Right atrium auricular region (tissue), 2 donors: Measurements from ENCODE around the gene TRAP1. TPM values are rescaled to one million over a fixed set of nuclear protein-coding genes. Genes with fewer than 3 reads are reported as not detected.
"Not testable (repeated sequence)": the region's sequence is repeated elsewhere in the genome, so short reads cannot be mapped to it uniquely, and the experiment has no call there.

Source experiments
- DNase-seq: peaks from one replicate; pipeline ENCODE4 v3.0.0-alpha.2; 2019; ENCODE audit warnings: low spot score
- H3K27ac ChIP-seq, 2 donors: fragments of 200-600 bp; sonication (generic); 1 replicate in 1 of 2; 2 replicates in 1 of 2; pipeline ENCODE4 v1.5.1; 2016 to 2019
- H3K27me3 ChIP-seq, 2 donors: fragments of 200-600 bp; sonication (generic); one replicate each; pipeline versions ENCODE4 v1.5.1 to v1.6.0; 2017 to 2019
- H3K36me3 ChIP-seq: fragments of 200-600 bp; sonication (generic); one replicate; pipeline ENCODE4 v1.5.1; 2016
- H3K4me1 ChIP-seq, 2 donors: fragments of 200-600 bp; sonication (generic); one replicate each; pipeline versions ENCODE4 v1.5.1 to v1.6.0; 2017 to 2019
- H3K4me3 ChIP-seq, 2 donors: fragments of 200-600 bp; sonication (generic); 1 replicate in 1 of 2; 2 replicates in 1 of 2; pipeline ENCODE4 v1.5.1; 2017 to 2019; ENCODE audit warnings: mild to moderate bottlenecking in 1 of 2, moderate library complexity in 1 of 2
- H3K9me3 ChIP-seq, 2 donors: fragments of 200-600 bp; sonication (generic); one replicate each; pipeline ENCODE4 v1.5.1; 2019
- CTCF ChIP-seq, 2 donors: fragments of 200-600 bp; sonication (generic); IDR thresholded peaks; one replicate each; pipeline ENCODE4 v1.5.1; 2019; ENCODE audit warnings: antibody characterized with exemption in 2 of 2
- total RNA-seq, 2 donors: library from RNA; depleted of rRNA; stranded (reverse); fragments of >200 nt; gene quantifications; one replicate each; pipeline ENCODE4 v1.1.0, GENCODE V29; 2016

Gene TRAP1
- total RNA-seq, 2 donors from 2014 or later = 67.7 to 86.0 TPM

- Histone ChIP-seq H3K4me3 (peak within 1 kb of the TSS; percentile 98 to 99), H3K27ac (peak within 1 kb of the TSS; percentile 83 to 84), H3K4me1 (peaks cover 0 to 23% of the 10 kb centered on the region in 2 donors), H3K36me3 (no peaks in the 10 kb centered on the region), H3K27me3 (no peaks in the 10 kb centered on the region), H3K9me3 (no peaks in the 10 kb centered on the region)
- no peak for TF ChIP-seq CTCF (IDR thresholded peaks at IDR 0.05)
- DNase-seq = peak; percentile 86
Measured at GRCh38 chr16:3611146-3611975, 106.0 kb downstream of the TRAP1 start, which contains the start of gene SLX4. Gene SLX4, minus strand, starts transcription at chr16:3611606. Its CDS starts 2,642 bp downstream, at chr16:3608964.

DNA sequence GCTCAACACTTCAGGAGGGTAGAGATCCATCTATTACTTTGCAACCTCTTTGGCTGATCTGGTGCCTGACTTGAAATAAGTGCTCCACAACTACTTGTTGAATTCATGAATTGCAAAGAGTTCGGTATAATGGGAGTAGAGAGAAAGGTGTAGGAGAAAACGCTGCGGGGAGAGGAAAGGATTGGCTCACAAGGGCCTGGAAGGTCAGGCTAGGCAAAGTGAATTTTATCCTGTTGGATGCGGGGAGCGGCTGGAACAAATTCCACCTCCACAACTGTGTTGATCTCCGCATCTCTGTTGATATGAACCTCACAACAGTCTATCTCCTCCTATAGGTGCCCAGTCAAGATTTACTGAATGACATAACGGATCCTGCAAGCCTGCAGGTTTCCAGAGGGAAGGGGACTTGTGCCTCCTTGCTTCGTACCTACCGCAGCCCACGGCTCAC is 106.6 kb downstream of the TRAP1 start:
- Histone ChIP-seq H3K27ac (peak overlapping the region; percentile 82 to 84), H3K36me3 (no peaks in the 10 kb centered on the region), H3K27me3 (no peaks in the 10 kb centered on the region), H3K4me1 (peaks cover 0 to 23% of the 10 kb centered on the region in 2 donors), H3K4me3 (peak overlapping the region; percentile 98 to 99), H3K9me3 (no peaks in the 10 kb centered on the region)
- no peak for DNase-seq
- TF ChIP-seq CTCF (IDR thresholded peaks at IDR 0.05) = no peak

GRCh38 chr16:3609895-3610697 is 107.2 kb downstream of the TRAP1 start:
- no peaks in the 10 kb centered on the region for H3K36me3 ChIP-seq
- no peaks in the 10 kb centered on the region for H3K27me3 ChIP-seq
- no peaks in the 10 kb centered on the region for H3K9me3 ChIP-seq
- no peak for DNase-seq
- H3K4me3 ChIP-seq = peak overlapping the region in 1 of 2 donors; percentile 99
- TF ChIP-seq CTCF (IDR thresholded peaks at IDR 0.05) = no peak
- peaks cover 0 to 23% of the 10 kb centered on the region in 2 donors for H3K4me1 ChIP-seq
- no peak overlapping the region for H3K27ac ChIP-seq

DNA sequence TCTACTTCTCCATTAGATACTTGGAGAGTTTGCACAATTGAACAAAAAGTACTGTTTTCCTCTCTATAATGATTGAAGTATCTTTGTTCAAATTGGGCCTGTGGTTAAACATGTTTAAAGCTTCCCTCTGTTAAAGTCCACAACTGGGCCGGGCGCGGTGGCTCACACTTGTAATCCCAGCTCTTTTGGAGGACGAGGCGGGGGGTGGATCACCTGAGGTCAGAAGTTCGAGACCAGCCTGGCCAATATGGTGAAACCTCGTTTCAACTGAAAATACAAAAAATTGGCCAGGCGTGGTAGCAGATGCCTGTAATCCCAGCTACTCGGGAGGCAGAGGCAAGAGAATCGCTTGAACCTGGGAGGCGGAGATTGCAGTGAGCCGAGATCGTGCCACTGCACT is 108.3 kb downstream of the TRAP1 start:
- H3K36me3 ChIP-seq, H3K9me3 ChIP-seq, H3K27ac ChIP-seq, H3K27me3 ChIP-seq, DNase-seq, H3K4me3 ChIP-seq: not testable (repeated sequence)
- H3K4me1 ChIP-seq = peaks cover 0 to 23% of the 10 kb centered on the region in 2 donors

DNA sequence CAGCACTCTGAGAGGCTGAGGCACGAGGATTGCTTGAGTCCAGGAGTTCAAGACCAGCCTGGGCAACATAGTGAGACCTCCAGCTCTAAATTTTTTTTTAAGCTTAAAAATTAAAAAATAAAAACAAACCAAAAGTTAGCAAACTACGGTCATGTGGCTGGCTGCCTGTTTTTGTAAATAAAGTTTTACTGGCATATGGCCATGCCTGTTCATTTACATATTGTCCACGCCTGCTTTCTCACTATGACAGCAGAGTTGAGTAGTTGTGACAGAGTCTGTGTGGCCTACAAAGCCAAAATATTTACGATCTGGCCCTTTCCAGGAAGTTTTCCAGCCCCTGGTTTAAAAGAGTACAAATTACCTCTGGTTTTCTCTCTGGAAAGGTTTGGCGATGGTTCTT is 109.3 kb downstream of the TRAP1 start:
- no peaks in the 10 kb centered on the region for H3K36me3 ChIP-seq
- no peak overlapping the region for H3K27ac ChIP-seq
- no peaks in the 10 kb centered on the region for H3K9me3 ChIP-seq
- DNase-seq = no peak
- H3K4me1 ChIP-seq = peaks cover 0 to 22% of the 10 kb centered on the region in 2 donors
- no peaks in the 10 kb centered on the region for H3K27me3 ChIP-seq
- H3K4me3 ChIP-seq = no peak overlapping the region
- TF ChIP-seq CTCF (IDR thresholded peaks at IDR 0.05) = no peak

Other genes starting within 250 kb of the TRAP1 start
- not detected for gene C16orf90, start 222.0 kb downstream of the TRAP1 start, total RNA-seq
- 10 to 100 TPM in 1 of 2 donors, 1 to 10 TPM in 1; 8.8 to 10.9 TPM for gene CLUAP1, start 216.5 kb downstream of the TRAP1 start, total RNA-seq
- 1 to 10 TPM in 1 of 2 donors, under 1 TPM in 1; 0.85 to 1.1 TPM for gene NLRC3, start 140.1 kb downstream of the TRAP1 start, total RNA-seq
- gene SLX4, start 105.9 kb downstream of the TRAP1 start, total RNA-seq = 1 to 10 TPM; 1.9 to 2.4 TPM
- 1 to 10 TPM; 2.7 to 6.7 TPM for gene DNASE1, start 62.8 kb downstream of the TRAP1 start, total RNA-seq
- 10 to 100 TPM; 38.3 to 54.3 TPM for gene CREBBP, start 163.2 kb upstream of the TRAP1 start, total RNA-seq